Measurements from ENCODE around the gene LTBP1.

GRCh38 chr2:33411765-33412164 is 465.0 kb downstream of the LTBP1 start:
- no peak for TF ChIP-seq CTCF (IDR thresholded peaks at IDR 0.05)
- TF ChIP-seq POLR2AphosphoS5 (IDR thresholded peaks at IDR 0.05; ENCODE audit: low read depth, low read length): no peak
- TF ChIP-seq REST (IDR thresholded peaks at IDR 0.05; ENCODE audit: insufficient read depth in 1 of 2, low read depth in 2 of 2, low read length in 1 of 2): no peak
- no peak for TF ChIP-seq TCF7L2 (IDR thresholded peaks at IDR 0.05; ENCODE audit: low read depth, low read length)
- no peak for TF ChIP-seq SIN3A (IDR thresholded peaks at IDR 0.05; ENCODE audit: borderline replicate concordance, insufficient read depth, low read depth, low read length)

Data from Panc1 (cell line).